Neural crest cell (in vitro differentiated cells): ENCODE data around the gene EMP1. TPM values are rescaled to one million over a fixed set of nuclear protein-coding genes. Genes with fewer than 3 reads are reported as not detected.

Source experiments
- DNase-seq: peaks from one replicate; pipeline ENCODE4 v3.0.0; 2021; ENCODE audit warnings: low read depth, mixed read lengths, low spot score
- H3K27ac Mint-ChIP-seq: one replicate; pipeline ENCODE4 v1.8.0; 2021; ENCODE audit warnings: mild to moderate bottlenecking, mixed read lengths; ENCODE audit not compliant: unreplicated experiment
- H3K27me3 Mint-ChIP-seq: 2 replicates; pipeline ENCODE4 v1.8.0; 2021; ENCODE audit warnings: low read depth, mild to moderate bottlenecking, mixed read lengths
- H3K36me3 Mint-ChIP-seq: 2 replicates; pipeline ENCODE4 v1.8.0; 2021; ENCODE audit warnings: low read depth, mild to moderate bottlenecking, mixed read lengths
- H3K4me1 Mint-ChIP-seq: 2 replicates; pipeline ENCODE4 v1.8.0; 2021; ENCODE audit warnings: mixed read lengths
- H3K4me3 Mint-ChIP-seq: one replicate; pipeline ENCODE4 v1.8.0; 2021; ENCODE audit warnings: mild to moderate bottlenecking, mixed read lengths
- H3K9me3 Mint-ChIP-seq: 2 replicates; pipeline ENCODE4 v1.8.0; 2021; ENCODE audit warnings: mixed read lengths
- CTCF ChIP-seq: fragments of 200-600 bp; sonication (generic); conservative IDR thresholded peaks from 2 replicates; pipeline ENCODE4 v1.5.0; 2021; ENCODE audit warnings: antibody characterized with exemption, mild to moderate bottlenecking
- total RNA-seq: library from RNA; stranded (reverse); gene quantifications from 2 replicates; pipeline ENCODE4 v1.2.1, GENCODE V29; 2021

EMP1 gene
- total RNA-seq, 1 donor from 2014 or later = 0.68 TPM

GRCh38 chr12:13167906-13168305, 28.6 kb upstream of the EMP1 start:
- peaks cover 8% of the 10 kb centered on the region for H3K4me1 Mint-ChIP-seq
- no peak for TF ChIP-seq CTCF
- no peak for DNase-seq
- no peaks in the 10 kb centered on the region for H3K36me3 Mint-ChIP-seq
- peaks cover 3% of the 10 kb centered on the region for H3K9me3 Mint-ChIP-seq
- H3K27ac Mint-ChIP-seq = no peak overlapping the region
- peaks cover 17% of the 10 kb centered on the region for H3K27me3 Mint-ChIP-seq
- no peak overlapping the region for H3K4me3 Mint-ChIP-seq

- peaks cover 20% of the 10 kb centered on the region for H3K4me1 Mint-ChIP-seq
- H3K36me3 Mint-ChIP-seq = no peaks in the 10 kb centered on the region
- H3K4me3 Mint-ChIP-seq = no peak overlapping the region
- peaks cover 3% of the 10 kb centered on the region for H3K9me3 Mint-ChIP-seq
- TF ChIP-seq CTCF = no peak
- no peak for DNase-seq
- peaks cover 21% of the 10 kb centered on the region for H3K27me3 Mint-ChIP-seq
- no peak overlapping the region for H3K27ac Mint-ChIP-seq
These were observed 27.3 kb upstream of the EMP1 start for GRCh38 chr12:13169272-13169671.

GRCh38 chr12:13170892-13171490, 25.5 kb upstream of the EMP1 start:
- no peak for TF ChIP-seq CTCF
- peaks cover 3% of the 10 kb centered on the region for H3K9me3 Mint-ChIP-seq
- peaks cover 21% of the 10 kb centered on the region for H3K27me3 Mint-ChIP-seq
- no peaks in the 10 kb centered on the region for H3K36me3 Mint-ChIP-seq
- no peak overlapping the region for H3K27ac Mint-ChIP-seq
- H3K4me3 Mint-ChIP-seq = no peak overlapping the region
- no peak for DNase-seq
- H3K4me1 Mint-ChIP-seq = peaks cover 20% of the 10 kb centered on the region

GRCh38 chr12:13171921-13172859, 24.3 kb upstream of the EMP1 start:
- Mint-ChIP-seq H3K9me3 (peaks cover 3% of the 10 kb centered on the region), H3K27me3 (peaks cover 24% of the 10 kb centered on the region), H3K27ac (no peak overlapping the region), H3K4me1 (peaks cover 20% of the 10 kb centered on the region), H3K36me3 (no peaks in the 10 kb centered on the region), H3K4me3 (no peak overlapping the region)
- no peak for DNase-seq
- TF ChIP-seq CTCF = no peak

GRCh38 chr12:13173012-13173932, 23.3 kb upstream of the EMP1 start:
- no peak overlapping the region for H3K4me3 Mint-ChIP-seq

More at GRCh38 chr12:13173012-13173932, 23.3 kb upstream of the EMP1 start:
- no peak for TF ChIP-seq CTCF
- Mint-ChIP-seq H3K27ac (no peak overlapping the region), H3K4me1 (peaks cover 25% of the 10 kb centered on the region), H3K9me3 (no peaks in the 10 kb centered on the region), H3K27me3 (peaks cover 31% of the 10 kb centered on the region), H3K36me3 (no peaks in the 10 kb centered on the region)
- DNase-seq = no peak
